NCI-H2107 treated with DMSO at 0.1 percent for 48 hours (cell line): Measurements from ENCODE around the gene SLC25A5.
"Not testable (repeated sequence)": the region's sequence is repeated elsewhere in the genome, so short reads cannot be mapped to it uniquely, and the experiment has no call there.

Experiments used
- DNase-seq: peaks from one replicate; lab custom pipeline; 2025; ENCODE audit not compliant: unreplicated experiment; lab: John Stamatoyannopoulos, UW

Gene SLC25A5

DNA sequence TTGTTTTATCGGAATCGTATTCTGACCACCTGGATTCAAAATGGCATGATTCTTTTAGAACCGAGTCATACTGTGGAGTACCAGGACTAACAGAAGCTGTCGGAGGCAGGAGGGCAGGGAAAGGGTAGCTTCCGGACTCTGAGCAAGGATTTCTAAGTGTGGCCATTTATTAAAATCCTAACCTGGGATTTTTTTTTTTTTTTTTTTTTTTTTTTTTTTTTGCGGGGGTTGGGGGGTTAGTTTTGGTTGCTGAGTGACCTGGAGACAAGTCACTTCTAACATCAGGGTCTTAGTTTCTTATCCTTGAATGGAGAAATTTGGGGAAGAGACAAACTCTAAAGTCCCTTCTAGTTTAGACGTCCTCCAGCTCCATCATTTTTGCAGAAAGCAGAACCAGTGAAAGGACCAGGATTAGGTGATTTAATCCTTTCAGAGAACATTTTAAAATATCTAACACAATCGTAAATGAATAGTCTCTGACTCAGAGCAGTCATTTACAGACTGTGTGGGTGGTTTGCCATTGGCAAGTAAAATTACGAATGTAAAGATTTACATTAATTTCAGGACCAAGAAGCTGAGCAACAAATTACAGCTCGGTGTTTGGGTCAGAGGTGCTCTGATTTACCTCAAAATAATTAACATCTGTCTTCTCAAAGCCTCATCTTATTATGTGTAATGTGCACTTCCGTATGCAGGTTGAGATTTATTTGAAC, 7.3 kb downstream of the SLC25A5 start:
- no peak for DNase-seq

GRCh38 chrX:119477812-119478232, 9.6 kb downstream of the SLC25A5 start:
- no peak for DNase-seq

- no peak for DNase-seq
Observed at GRCh38 chrX:119478504-119478903, 10.3 kb downstream of the SLC25A5 start.

GRCh38 chrX:119479845-119480244, 11.6 kb downstream of the SLC25A5 start:
- DNase-seq: no peak

- no peak for DNase-seq
Observed at GRCh38 chrX:119481323-119481801, 13.1 kb downstream of the SLC25A5 start.

GRCh38 chrX:119482041-119482440, 13.8 kb downstream of the SLC25A5 start:
- DNase-seq: no peak

GRCh38 chrX:119482481-119483480, 14.5 kb downstream of the SLC25A5 start:
- peak; percentile 57 for DNase-seq

GRCh38 chrX:119486745-119487144, 18.5 kb downstream of the SLC25A5 start:
- DNase-seq: no peak

DNA sequence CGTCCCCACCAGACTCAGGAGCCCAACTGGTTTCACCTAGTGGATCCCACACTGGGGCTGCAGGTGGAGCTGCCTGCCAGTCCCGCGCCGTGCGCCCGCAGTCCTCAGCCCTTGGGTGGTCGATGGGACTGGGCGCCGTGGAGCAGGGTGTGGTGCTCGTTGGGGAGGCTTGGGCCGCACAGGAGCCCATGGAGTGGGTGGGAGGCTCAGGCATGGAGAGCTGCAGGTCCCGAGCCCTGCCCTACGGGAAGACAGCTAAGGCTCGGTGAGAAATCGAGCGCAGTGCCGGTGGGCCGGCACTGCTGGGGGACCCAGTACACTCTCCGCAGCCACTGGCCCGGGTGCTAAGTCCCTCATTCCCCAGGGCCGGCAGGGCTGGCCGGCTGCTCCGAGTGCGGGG, 19.5 kb downstream of the SLC25A5 start:
- DNase-seq: not testable (repeated sequence)

DNA sequence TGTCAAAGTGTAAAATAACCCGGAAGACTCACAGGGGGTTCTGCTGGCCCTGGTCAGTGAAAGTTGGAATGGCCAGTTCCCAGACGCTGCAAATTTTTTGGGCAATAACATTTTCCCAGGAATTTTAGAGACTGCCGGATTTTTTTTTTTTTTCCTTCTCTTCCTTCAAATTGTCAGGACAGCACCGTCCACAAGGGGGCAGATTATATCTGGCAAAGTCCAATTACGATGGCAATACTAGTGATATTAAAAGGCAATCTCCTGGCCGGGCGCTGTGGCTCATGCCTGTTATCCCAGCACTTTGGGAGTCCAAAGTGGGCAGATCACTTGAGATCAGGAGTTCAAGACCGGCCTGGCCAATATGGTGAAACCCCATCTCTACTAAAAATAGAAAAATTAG, 20.5 kb downstream of the SLC25A5 start:
- peak; percentile 60 for DNase-seq

DNA sequence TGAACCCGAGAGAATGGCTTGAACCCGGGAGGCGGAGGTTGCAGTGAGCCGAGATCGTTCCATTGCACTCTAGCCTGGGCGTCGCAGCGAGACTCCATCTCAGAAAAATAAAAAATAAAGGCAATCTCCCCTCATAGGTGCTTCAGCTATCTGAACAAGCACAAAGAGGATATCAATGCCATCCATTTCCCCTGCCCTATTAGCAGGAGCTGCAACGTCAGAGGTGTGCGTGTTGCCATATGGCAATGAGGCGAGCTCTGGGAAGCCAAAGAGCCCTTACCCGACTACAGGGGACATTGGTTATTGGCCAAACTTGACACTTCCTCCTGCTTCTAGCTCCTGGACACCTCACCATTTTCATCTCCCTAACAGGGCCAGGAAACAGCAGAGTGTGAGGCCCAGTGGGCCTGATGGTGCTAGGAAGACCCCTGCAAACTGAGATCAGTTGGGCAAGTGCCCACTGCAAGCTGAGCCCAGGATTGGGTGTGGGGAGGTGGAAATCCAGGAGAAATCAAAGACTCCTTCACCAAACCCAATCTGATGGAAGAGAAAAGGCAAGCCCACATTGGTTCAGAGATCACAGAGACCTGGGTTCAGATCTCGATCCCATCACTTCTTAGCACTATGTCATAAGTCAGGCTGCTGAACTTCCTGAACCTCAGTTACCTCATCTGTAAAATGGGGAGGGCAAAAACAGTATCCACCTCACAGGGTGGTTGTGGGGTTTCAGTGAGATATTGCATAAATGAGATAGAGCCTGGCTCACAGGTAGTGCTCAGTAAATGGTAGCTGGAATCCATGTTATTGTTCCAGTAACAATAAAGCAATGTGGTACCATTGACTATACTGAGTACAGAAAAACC, 21.2 kb downstream of the SLC25A5 start:
- no peak for DNase-seq

- no peak for DNase-seq
Observed at GRCh38 chrX:119492463-119492862, 24.2 kb downstream of the SLC25A5 start.

GRCh38 chrX:119493851-119494495, 25.7 kb downstream of the SLC25A5 start:
- not testable (repeated sequence) for DNase-seq

DNA sequence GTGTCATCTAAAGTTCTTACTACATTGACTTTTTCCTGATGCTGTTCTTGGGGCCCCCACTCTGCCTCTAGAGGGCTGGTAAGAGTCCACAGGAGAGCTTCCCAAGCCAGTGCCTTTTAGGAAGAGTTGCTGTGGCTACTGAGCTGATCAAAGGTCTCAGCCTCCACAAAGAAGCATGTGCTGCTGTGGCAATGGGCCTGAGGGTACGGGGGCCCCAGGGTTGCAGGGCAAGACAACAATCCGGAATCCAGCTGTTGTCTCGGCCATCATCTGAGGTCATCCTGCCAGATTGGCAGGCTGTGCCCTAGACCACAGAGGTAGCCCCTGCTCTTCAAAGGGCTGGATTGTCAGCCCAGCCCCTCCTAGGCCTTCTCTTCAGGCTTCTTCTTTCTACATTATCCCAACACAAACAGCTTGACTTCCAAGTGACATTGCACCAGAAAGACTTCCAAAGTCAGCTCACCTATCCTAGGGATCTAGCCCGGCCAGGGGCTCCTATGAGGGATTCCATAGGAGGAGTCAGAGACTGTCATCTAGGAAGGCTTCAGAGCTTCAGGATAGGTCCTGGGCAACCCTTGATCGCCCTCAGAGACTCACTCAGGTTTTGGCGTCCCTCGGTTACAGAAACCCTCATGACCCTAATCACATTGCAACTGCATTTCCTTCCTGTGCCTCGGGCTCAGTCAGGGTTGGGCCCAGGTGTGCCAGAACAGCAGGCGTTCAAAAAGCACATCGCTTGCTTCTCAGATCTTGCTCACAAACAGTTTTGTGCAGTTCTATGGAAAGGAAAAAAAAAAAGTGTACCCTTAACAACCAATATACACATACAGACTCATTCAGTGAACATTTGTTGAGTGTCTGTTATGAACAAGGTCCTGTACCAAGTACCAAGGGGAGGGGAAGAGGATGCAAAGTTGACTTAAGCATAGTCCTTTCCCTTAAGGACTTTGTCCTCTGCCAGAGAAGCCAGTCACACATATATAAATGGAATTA, 27.8 kb downstream of the SLC25A5 start:
- DNase-seq: no peak

GRCh38 chrX:119497185-119497584, 28.9 kb downstream of the SLC25A5 start:
- DNase-seq: no peak

DNA sequence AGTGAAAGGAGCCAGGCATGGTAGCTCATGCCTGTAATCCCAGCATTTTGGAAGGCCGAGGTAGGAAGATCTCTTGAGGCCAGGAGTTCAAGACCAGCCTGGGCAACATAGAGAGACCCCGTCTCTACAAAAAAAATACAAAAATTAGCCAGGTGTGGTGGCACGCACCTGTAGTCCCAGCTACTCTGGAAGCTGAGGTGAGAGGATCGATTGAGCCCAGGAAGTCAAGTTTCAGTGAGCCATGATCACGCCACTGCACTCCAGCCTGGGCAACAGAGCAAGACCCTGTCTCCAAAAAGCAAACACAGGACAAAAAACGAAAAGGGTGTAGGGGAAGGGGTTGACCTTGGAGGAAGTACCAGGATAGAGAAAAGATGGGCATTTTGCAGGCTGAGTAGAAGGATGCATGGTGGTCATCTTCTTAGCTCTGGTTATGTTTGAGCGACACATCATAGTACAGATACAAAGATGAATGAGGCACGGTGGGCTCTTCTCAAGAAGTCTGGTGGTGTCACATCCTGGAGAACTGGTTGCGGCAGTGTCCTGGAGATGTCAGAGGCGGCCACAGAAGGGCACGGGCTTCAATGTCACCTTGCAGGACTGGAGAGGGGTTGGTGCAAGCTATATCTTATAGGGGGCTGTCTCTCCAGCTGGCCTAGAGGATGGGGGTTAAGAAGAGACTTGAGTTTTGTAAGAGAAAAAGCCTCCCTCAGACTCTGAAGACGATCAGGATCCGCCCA, 32.0 kb downstream of the SLC25A5 start:
- no peak for DNase-seq

DNA sequence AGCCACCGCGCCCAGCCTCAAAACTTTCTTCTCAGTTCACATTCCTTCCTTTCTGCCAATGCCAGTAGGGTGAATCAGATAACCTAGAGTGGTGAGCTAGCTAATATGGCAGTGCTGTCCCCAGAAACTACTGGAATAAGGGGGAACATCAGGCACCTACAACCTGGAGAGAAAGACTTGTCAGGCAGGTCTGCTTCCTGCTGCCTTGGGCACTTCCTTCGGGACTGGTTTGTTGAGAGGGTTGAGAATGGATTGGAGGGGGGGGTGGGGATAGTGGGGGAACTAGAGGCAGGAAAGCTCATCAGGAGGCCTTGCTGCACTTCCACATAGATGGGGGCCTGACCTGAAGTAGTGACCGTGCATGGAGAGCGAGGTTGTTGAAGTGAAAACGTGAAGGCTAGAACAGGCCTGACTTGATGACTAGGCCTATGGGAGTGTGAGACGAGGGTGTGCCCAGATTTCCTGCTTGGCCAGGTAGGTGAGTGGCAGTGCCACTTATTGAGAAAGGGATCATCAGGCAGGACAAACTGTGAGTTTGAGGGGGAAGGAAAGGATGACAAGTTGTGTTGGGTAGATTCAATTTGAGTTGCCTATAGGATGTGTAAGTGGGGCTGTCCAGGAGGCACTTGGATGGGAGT, 33.4 kb downstream of the SLC25A5 start:
- no peak for DNase-seq
